ENCODE results near the gene DCBLD1.

DNA sequence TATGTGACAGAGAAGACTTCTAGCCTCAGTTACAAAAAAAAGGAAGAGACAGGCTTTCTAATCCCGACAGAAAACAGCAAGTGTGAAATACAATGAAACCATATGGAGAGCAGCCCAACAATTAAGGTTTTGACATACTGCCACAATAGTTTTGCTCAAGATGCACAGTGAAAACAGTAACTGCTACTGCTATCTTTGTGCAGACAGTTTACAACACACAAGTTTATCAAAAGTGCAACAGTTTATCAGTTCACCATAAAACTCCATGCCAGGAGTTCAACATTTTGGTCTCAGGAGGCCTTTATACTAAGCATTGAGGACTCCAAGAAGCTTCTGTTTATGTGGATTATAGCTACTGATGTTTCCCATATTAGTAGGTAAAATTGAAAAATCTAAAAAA, 82.2 kb downstream of the DCBLD1 start:
- TF ChIP-seq, protein P1, sequence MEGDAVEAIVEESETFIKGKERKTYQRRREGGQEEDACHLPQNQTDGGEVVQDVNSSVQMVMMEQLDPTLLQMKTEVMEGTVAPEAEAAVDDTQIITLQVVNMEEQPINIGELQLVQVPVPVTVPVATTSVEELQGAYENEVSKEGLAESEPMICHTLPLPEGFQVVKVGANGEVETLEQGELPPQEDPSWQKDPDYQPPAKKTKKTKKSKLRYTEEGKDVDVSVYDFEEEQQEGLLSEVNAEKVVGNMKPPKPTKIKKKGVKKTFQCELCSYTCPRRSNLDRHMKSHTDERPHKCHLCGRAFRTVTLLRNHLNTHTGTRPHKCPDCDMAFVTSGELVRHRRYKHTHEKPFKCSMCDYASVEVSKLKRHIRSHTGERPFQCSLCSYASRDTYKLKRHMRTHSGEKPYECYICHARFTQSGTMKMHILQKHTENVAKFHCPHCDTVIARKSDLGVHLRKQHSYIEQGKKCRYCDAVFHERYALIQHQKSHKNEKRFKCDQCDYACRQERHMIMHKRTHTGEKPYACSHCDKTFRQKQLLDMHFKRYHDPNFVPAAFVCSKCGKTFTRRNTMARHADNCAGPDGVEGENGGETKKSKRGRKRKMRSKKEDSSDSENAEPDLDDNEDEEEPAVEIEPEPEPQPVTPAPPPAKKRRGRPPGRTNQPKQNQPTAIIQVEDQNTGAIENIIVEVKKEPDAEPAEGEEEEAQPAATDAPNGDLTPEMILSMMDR (IDR thresholded peaks at IDR 0.05) = no peak
- TF ChIP-seq, protein P2, sequence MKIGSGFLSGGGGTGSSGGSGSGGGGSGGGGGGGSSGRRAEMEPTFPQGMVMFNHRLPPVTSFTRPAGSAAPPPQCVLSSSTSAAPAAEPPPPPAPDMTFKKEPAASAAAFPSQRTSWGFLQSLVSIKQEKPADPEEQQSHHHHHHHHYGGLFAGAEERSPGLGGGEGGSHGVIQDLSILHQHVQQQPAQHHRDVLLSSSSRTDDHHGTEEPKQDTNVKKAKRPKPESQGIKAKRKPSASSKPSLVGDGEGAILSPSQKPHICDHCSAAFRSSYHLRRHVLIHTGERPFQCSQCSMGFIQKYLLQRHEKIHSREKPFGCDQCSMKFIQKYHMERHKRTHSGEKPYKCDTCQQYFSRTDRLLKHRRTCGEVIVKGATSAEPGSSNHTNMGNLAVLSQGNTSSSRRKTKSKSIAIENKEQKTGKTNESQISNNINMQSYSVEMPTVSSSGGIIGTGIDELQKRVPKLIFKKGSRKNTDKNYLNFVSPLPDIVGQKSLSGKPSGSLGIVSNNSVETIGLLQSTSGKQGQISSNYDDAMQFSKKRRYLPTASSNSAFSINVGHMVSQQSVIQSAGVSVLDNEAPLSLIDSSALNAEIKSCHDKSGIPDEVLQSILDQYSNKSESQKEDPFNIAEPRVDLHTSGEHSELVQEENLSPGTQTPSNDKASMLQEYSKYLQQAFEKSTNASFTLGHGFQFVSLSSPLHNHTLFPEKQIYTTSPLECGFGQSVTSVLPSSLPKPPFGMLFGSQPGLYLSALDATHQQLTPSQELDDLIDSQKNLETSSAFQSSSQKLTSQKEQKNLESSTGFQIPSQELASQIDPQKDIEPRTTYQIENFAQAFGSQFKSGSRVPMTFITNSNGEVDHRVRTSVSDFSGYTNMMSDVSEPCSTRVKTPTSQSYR (CRISPR knock-in tag; IDR thresholded peaks at IDR 0.05) = no peak
- TF ChIP-seq, protein P3, sequence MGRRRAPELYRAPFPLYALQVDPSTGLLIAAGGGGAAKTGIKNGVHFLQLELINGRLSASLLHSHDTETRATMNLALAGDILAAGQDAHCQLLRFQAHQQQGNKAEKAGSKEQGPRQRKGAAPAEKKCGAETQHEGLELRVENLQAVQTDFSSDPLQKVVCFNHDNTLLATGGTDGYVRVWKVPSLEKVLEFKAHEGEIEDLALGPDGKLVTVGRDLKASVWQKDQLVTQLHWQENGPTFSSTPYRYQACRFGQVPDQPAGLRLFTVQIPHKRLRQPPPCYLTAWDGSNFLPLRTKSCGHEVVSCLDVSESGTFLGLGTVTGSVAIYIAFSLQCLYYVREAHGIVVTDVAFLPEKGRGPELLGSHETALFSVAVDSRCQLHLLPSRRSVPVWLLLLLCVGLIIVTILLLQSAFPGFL (CRISPR knock-in tag; IDR thresholded peaks at IDR 0.05; ENCODE audit: borderline replicate concordance) = no peak
- TF ChIP-seq, protein P4, sequence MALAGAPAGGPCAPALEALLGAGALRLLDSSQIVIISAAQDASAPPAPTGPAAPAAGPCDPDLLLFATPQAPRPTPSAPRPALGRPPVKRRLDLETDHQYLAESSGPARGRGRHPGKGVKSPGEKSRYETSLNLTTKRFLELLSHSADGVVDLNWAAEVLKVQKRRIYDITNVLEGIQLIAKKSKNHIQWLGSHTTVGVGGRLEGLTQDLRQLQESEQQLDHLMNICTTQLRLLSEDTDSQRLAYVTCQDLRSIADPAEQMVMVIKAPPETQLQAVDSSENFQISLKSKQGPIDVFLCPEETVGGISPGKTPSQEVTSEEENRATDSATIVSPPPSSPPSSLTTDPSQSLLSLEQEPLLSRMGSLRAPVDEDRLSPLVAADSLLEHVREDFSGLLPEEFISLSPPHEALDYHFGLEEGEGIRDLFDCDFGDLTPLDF (CRISPR knock-in tag; IDR thresholded peaks at IDR 0.05) = no peak
- no peak for TF ChIP-seq SMAD3 (CRISPR knock-in tag; IDR thresholded peaks at IDR 0.05; ENCODE audit: borderline replicate concordance)
- TF ChIP-seq, protein P5, sequence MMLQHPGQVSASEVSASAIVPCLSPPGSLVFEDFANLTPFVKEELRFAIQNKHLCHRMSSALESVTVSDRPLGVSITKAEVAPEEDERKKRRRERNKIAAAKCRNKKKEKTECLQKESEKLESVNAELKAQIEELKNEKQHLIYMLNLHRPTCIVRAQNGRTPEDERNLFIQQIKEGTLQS (CRISPR knock-in tag; conservative IDR thresholded peaks at IDR 0.05) = no peak
- TF ChIP-seq JUN (CRISPR knock-in tag; IDR thresholded peaks at IDR 0.05) = no peak
- TF ChIP-seq, protein P6, sequence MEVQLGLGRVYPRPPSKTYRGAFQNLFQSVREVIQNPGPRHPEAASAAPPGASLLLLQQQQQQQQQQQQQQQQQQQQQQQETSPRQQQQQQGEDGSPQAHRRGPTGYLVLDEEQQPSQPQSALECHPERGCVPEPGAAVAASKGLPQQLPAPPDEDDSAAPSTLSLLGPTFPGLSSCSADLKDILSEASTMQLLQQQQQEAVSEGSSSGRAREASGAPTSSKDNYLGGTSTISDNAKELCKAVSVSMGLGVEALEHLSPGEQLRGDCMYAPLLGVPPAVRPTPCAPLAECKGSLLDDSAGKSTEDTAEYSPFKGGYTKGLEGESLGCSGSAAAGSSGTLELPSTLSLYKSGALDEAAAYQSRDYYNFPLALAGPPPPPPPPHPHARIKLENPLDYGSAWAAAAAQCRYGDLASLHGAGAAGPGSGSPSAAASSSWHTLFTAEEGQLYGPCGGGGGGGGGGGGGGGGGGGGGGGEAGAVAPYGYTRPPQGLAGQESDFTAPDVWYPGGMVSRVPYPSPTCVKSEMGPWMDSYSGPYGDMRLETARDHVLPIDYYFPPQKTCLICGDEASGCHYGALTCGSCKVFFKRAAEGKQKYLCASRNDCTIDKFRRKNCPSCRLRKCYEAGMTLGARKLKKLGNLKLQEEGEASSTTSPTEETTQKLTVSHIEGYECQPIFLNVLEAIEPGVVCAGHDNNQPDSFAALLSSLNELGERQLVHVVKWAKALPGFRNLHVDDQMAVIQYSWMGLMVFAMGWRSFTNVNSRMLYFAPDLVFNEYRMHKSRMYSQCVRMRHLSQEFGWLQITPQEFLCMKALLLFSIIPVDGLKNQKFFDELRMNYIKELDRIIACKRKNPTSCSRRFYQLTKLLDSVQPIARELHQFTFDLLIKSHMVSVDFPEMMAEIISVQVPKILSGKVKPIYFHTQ (CRISPR knock-in tag; IDR thresholded peaks at IDR 0.05) = no peak
